GM21367 (cell line): ENCODE measurements around the gene RBMS1.
"Not testable (repeated sequence)": the region's sequence is repeated elsewhere in the genome, so short reads cannot be mapped to it uniquely, and the experiment has no call there.

Experiments used
- ATAC-seq: cut with Tn5 transposase; IDR thresholded peaks from one replicate; pipeline ENCODE4 v1.9.1; 2021; ENCODE audit not compliant: unreplicated experiment

Gene RBMS1

GRCh38 chr2:160505256-160505655 is 11.6 kb upstream of the RBMS1 start:
- no peak for ATAC-seq

DNA sequence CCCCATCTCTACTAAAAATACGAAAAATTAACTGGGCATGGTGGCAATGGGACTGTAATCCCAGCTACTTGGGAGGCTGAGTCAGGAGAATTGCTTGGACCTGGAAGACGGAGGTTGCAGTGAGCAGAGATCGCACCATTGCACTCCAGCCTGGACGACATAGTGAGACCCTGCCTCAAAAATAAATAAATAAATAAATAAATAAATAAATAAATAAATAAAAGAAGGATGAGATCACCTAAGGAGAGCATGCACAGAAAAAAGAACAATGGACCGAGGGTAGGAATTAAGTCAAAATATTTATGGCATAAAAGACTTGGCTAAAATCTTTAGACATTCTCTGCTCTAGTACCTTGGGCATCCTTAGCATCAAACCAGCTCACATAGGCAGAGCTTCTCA is 8.9 kb upstream of the RBMS1 start:
- ATAC-seq: no peak

DNA sequence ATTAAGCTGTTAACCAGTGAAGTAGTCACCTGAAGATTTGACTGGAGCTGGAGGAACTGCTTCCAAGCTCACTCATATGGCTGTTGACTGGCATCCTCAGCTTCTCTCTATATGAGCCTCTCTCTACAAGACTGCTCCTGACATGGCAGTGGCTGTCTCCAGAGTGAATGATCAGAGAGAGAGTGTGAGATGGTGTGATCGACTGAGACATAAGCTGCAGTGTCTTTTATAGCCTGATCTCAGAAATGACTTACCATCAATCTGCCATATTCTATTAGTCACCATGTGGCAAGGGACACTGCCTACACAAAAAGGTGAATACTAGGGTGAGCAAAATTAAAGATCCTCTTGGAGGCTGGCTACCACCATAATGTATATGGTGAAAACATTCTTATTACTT is 7.8 kb upstream of the RBMS1 start:
- no peak for ATAC-seq

DNA sequence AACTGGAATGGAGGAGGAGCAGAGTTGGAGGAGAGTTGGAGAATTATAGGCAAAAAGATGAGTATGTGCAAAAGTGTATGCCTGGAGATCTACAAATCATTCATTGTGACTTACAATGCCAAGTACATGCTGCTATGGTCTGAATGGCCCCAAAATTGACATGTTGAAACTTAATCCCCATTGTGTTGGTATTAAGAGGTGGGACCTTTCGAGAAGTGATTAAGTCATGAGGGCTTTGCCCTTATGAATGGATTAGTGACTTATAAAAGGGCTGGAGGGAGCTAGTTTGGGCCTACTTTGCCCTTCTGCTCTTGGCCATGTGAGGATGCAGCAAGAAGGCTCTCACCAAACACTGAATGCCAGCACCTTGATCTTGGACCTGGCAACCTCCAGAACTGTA is 6.3 kb upstream of the RBMS1 start:
- no peak for ATAC-seq

- no peak for ATAC-seq
Measured at GRCh38 chr2:160498137-160498536, 4.5 kb upstream of the RBMS1 start.

DNA sequence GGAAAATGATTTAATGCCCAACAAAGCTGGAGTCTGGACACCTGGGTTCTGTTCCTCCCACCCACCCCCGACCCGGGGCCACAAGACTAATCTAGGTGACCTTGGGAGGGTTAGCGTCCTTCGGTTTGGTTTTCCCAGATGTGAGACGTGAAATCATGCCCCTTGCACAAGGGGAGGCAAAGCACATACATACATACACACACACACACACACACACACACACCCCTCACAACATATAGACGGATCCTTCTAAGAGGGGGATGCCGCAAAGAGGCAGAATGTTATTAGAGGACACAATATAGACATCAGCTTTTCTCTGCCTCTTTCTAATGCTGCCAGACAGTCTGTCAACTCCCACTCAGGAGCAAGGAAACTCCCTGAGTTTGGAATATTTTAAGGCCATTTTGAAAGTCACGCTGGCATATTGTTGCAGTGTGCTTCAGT is 616 bp upstream of the RBMS1 start:
- ATAC-seq: no peak

DNA sequence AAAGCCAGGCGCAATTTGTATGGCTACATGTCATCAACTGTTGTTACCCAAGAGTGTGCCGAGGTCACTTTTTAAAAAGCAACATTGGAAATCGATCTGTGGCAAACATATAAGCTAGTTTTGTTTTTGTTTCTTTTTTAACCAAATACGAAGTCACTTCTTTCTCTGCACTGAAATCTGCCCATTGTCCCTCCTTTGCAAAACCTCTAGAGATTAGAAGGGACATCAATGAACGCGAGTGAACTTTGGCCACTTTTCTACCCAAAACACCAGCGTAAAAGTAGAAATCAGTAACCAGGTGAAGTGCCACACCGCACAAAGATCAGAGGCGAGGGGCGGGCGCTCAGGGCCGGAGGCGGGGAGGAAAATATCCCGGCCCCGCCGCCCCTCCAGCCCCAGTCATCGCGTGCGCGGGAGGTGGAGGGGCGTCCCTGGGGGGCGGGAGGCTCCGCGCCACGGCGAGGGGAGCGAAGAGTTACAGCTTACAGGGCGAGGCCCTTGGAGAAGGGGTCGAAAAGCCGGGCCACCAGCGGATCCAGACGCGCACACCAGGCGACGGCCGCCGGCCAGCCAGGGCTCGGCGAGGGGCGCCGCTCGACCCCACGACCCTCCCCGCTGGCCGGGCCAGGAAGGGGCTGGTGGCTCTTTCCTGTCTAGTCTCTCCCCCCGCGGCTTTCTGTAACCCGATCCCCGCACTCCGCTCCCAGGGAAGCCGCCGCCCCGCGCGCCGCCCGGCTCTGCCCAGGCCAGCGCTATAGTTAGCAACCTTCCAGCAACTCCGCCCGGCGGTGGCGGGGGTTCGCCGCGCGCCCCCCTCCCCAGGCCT is 993 bp downstream of the RBMS1 start:
- ATAC-seq: no peak

- ATAC-seq: no peak
Measured at GRCh38 chr2:160491911-160492371, 1.7 kb downstream of the RBMS1 start.

- no peak for ATAC-seq
Measured at GRCh38 chr2:160490733-160491685, 2.6 kb downstream of the RBMS1 start.

DNA sequence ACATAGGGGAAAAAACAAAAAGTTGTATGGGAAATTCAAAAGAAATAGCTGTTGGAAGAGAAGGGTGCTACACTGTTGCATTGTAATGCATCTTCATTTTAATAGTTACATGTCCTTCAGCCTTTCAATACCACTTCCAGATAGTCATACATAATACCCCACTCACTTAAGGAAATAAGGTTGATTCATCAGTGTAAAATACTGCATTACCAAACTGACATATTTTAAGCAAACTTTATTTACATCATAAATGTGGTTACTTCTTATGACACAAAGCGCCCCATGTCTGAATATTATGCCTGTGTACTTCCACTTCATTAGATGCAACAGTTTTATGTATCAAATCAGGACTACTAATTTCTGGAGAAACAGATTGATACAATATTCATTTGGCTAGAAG is 4.5 kb downstream of the RBMS1 start:
- ATAC-seq: no peak

DNA sequence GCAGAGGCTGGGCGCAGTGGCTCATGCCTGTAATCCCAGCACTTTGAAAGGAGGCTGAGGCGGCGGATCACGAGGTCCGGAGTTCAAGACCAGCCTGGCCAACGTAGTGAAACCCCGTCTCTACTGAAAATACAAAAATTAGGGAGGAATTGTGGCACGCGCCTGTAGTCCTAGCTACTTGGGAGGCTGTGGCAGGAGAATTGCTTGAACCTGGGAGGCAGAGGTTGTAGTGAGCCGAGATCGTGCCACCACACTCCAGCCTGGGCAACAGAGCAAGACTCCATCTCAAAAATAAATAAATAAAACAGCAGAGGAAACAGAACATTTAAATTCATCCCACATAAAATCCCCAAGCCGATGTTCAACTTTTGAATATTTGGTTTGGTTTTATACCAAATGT is 5.3 kb downstream of the RBMS1 start:
- ATAC-seq: not testable (repeated sequence)

GRCh38 chr2:160486341-160486740 is 7.3 kb downstream of the RBMS1 start:
- ATAC-seq: no peak

- ATAC-seq: no peak
Measured at GRCh38 chr2:160484859-160485520, 8.6 kb downstream of the RBMS1 start.

DNA sequence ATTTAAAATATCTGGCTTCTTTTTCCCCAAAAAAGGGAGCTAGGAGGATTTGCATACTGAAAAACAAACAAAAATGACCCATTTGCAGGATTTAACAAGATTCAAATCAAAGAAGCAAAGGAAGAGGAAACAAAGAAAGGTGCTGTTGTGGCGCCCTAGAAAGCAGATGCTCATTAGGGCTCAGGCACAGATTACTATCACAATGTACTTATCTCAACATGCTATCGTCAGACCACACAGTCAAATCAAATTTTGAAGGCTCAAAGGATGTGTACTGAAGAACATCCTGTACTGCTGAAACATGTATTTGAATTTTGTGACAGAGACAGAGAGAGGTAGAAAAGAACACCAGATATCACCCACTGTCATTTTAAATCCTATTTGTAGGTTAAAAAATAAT is 10.9 kb downstream of the RBMS1 start:
- ATAC-seq: no peak

DNA sequence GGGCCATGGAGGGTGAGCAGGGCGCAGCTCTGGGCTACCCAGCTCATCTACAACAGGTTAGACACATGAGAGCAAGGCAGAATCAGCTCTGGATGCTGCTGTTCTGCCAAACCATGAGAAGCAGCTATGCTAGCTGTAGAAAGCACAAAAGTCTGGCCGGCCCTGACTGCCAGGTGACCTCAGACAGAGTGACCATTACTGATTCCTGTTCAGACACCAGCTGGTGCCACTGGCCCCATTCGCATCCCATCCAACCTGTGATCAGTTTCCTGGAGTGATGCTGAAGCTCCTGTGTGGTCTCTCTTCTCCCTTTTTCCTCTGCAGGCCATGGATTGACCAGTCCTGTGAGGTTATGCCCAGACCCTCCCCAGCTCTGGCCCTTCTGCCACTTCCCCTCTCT is 14.3 kb downstream of the RBMS1 start:
- ATAC-seq: no peak

- no peak for ATAC-seq
Measured at GRCh38 chr2:160478660-160479059, 14.9 kb downstream of the RBMS1 start.

DNA sequence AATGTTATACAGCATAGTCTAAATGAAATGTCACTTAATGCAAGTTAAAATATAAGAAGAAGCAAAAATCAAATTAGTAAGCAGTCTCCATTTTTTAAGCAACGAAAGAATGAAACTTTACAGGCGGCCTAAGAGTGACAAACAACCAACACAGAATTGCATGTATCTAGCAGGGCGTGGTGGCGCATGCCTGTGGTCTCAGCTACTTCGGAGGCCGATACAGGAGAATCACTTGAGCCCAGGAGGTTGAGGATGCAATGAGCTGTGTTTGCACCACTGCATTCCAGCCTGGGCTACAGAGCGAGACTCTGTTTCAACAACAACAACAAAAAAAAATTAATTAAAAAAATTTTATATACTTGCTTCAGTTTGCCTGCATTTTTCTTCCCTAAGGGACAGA is 16.6 kb downstream of the RBMS1 start:
- ATAC-seq: no peak

DNA sequence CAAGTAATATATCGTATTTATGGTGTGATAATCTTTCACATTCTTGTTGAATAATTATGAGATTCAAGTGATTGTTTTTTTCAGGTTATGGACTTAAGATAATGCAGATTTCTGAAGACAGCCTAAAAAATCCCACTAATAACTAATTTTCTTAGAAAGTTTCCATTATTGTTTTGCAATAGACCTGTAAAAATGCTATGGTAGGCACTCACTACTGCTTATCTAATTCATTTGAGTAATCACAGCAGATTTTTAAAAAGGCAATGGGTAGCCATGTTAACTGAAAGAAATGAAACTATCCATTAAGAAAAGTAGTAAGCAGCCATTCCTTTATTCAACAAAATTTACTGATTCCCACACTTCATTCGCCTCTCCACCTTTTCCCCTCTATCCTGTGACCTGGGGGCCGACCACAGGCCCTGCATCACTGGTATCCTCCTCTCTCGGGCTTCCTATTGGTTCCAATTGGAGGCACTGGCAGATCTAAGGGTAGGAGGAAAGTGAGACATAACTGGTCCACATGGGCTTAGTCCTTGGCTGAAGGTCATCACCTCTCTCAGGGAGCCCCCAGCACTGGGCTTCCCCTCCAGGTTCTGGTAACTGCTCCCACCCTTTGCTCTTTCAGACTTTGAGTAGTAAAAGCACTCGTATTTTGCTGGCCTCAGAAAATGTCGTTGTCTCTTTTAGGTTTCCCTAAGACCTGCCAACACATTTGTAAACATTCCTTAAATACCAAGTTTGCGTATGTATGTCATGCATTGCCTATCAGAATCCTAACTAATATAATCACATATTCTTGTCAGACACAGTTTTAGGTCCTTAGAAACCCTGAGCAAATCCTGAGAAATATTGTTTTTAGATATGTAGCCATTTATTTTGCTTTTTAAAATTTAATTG is 18.5 kb downstream of the RBMS1 start:
- no peak for ATAC-seq

GRCh38 chr2:160474319-160474645 is 19.3 kb downstream of the RBMS1 start:
- ATAC-seq: no peak
